ENCODE data around the gene HDAC5.

- TF ChIP-seq GATA2 (IDR thresholded peaks at IDR 0.05; ENCODE audit: low read depth, low read length) (no peak), GATA3 (IDR thresholded peaks at IDR 0.05; ENCODE audit: low read depth, low read length) (no peak)
These were observed 7.4 kb upstream of the HDAC5 start for GRCh38 chr17:44130693-44131349.

Measured in SH-SY5Y (cell line).